ENCODE results near the gene TET2.
"Not testable (repeated sequence)": the region's sequence is repeated elsewhere in the genome, so short reads cannot be mapped to it uniquely, and the experiment has no call there.

TET2 gene

DNA sequence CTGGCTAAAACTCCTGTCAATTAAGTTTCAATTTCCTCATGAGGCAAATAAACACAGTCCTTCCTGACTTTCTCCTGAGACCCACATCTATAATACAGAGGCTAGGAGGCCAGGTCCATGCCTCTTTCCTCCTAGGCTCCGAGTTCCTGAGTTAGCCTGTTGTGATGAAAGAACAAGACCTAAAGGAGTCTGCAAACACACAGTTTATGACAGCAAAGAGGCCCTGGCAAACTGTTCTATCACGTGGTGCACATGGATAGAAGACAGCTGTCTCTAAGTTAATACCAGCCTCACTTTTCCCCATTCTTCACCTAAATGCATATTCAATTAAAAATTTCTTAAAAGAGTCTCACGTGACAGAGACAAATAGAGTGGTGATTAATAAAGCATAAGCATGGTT lies 145.2 kb downstream of the TET2 start:
- no peak for DNase-seq (ENCODE audit: low read depth)

DNA sequence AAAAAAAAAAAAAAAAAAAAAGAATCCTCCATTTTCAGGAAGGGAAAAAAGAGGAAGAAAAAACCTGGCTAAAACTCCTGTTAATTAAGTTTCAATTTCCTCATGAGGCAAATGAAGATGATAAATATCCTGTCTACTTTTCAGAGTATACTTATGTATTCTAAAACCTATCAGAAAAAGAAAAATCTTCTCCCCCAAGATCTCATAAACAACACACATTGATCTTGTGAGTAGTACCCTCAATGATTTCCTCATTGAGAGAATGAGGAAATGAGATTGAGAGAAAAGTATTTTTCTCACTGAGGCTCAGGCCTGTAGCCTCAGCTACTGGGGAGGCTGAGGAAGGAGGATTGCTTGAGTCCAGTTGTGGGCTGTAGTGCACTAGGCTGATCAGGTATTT lies 146.7 kb downstream of the TET2 start:
- no peak for DNase-seq (ENCODE audit: low read depth)

GRCh38 chr4:105296672-105297071 lies 150.0 kb downstream of the TET2 start:
- DNase-seq (ENCODE audit: low read depth) = no peak

DNA sequence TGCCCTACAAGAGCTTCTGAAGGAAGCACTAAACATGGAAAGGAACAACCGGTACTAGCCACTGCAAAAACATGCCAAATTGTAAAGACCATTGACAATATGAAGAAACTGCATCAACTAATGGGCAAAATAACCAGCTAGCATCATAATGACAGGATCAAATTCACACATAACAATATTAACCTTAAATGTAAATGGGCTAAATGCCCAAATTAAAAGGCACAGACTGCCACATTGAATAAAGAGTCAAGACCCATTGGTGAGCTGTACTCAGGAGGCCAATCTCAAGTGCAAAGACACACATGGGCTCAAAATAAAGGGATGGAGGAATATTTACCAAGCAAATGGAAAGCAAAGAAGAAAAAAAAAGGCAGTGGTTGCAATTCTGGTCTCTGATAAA lies 152.4 kb downstream of the TET2 start:
- DNase-seq (ENCODE audit: low read depth) = not testable (repeated sequence)

- no peak for DNase-seq (ENCODE audit: low read depth)
Measured at GRCh38 chr4:105304085-105304484, 157.4 kb downstream of the TET2 start.

DNA sequence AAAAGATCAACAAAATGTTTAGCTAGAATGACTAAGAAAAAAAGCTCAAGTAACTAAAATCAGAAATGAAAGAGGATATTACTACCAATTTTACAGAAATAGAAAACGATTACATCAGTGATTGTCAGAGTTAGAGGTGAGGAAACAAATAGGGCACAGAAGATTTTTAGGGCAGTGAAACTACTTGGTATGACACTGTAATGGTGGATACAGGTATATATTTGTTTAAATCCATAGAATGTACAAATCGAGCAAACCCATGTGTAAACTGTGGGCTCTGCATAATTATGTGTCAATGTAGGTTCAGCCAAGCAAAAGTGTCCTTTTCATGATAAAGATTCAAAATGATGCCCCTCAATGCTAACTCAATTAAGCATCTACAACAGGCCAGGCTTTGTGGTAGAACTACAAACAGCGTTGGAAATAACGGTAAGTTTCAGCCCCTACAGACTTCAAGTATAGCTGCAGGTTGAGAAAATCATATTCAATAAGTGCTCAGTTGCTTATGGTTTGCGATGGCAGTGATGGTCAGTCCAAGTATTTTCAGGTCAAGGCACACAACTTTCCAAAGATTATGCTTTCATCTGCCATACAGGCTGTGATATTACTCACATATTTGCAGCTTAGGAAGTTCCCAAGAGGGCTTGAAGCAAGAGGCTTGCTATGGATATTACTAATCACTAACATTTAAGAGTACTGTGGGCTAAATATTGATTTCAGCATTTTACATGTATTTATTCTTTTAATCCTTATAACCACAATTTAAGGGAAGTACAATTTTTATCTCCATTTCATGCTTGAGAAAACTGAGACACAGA lies 158.6 kb downstream of the TET2 start:
- no peak for DNase-seq (ENCODE audit: low read depth)

DNA sequence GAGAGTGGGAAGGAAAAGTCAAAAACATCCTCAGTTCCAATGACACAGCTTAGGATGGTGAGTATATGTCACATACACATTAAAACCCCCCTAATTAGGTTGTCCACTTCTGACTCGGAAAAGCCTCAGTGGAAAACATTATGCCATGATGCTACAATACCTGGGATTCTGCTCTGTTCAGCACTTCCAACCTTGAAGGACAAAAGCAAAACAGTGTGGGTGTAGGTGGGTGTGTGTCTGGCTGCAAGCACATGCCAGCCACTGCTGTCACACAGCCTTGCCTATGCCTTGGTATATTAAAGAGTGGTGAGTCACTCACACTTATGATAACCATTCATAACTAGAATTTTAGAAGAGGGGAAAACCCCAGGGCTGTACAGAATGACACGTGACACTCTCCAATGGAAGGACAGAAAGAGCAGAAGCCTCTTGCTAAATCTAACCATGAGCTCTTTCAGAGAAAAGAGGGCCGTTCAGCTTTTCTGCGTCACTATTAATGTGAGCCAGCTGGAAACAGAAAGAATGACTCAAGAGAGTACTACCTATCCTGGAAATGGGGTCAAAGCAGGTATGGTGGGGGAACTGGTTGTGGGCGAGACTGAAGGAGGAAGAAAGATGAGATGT lies 159.6 kb downstream of the TET2 start:
- DNase-seq (ENCODE audit: low read depth) = no peak

DNA sequence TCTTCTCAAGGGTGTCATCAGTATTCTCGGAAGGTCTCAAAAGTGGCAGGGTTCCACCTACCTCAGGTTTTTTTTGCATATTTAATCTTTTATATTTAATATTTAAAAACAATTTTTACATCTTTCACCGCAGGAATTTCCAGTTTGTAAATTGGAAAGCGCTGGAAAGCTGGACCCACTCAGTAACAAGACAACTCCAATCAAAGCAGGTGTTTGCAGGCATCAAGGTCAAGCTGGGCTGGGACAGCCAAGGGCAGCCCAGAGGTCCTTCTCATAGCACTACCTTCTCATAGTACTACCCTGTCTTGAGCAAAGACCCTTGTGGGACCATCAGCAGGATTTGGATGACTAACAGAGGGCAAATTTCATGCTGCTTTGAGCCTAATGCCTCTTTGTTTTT lies 160.1 kb downstream of the TET2 start:
- no peak for DNase-seq (ENCODE audit: low read depth)

- DNase-seq (ENCODE audit: low read depth) = no peak
Measured at GRCh38 chr4:105318486-105318885, 171.8 kb downstream of the TET2 start.

DNA sequence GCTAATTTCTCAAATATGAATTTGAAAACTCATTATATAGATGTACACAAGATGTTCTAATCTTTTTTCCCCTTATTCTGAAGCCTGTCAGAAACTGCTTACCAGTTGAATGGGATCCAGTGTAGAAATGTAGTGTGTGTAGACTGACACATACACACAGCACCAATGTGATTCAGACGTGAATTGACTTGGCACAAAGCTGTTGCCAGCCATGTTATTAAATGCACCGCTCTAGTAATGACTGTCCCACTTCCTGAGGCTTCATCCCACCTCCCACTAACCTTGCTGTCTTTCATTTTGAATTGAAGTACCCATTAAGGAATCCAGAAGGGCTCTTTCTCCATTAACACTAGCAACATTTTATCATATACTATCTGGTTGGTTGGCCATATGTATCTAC lies 180.5 kb downstream of the TET2 start:
- no peak for DNase-seq (ENCODE audit: low read depth)

GRCh38 chr4:105327956-105328355 lies 181.3 kb downstream of the TET2 start:
- DNase-seq (ENCODE audit: low read depth) = no peak

DNA sequence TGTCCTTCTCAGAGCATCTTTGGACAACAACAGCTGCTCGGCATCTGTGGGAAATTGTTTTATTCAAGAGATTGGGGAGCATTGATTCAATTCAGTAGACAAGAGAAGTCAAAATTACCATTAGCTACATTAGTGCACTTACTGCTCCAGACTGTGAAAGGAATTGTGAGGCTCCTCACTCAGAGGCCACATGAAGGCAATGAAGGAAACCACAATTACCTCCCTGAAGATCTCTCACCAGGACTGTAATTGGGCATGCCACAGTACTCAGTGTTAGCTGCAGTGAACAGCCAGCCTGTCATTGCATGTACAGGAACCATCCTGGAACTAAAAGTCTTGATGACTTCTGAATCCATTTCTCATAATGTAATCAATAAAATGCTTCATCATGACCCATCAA lies 182.4 kb downstream of the TET2 start:
- DNase-seq (ENCODE audit: low read depth) = no peak
